Ovary (tissue), 3 donors: Measurements from ENCODE around the gene STIM1.

Experiments
- POLR2A ChIP-seq: fragments of 450-650 bp; IDR thresholded peaks from one replicate; pipeline ENCODE4 v1.6.1; 2017; ENCODE audit warnings: antibody characterized with exemption, mild to moderate bottlenecking, moderate library complexity
- TF ChIP-seq, protein P1 (sequence below), 3 donors: fragments of 450-650 bp in 2 of 3; fragments of 200-600 bp in 1 of 3; IDR thresholded peaks; one replicate each; pipeline versions ENCODE4 v1.5.1 to v1.8.0; 2016 to 2022; ENCODE audit warnings: antibody characterized with exemption in 3 of 3, mild to moderate bottlenecking in 1 of 3
- donor health status: DM: no; HTN: no; CAD: no.

DNA sequence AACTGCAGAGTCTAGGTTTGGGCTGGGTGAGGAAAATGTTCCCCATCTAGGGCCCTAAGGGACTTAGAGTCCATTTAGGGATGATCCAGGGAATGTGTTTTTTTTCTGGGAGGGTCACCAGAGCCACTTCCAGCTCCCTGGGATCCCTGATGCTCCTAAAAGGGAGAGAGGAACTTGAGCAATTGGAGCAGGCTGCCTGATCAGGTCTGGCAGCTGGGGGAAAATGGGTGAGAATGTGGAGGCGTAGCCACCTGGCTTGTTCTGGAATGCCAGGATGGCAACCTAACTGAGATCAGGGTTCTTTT is 45.9 kb upstream of the STIM1 start:
- TF ChIP-seq, protein P1, sequence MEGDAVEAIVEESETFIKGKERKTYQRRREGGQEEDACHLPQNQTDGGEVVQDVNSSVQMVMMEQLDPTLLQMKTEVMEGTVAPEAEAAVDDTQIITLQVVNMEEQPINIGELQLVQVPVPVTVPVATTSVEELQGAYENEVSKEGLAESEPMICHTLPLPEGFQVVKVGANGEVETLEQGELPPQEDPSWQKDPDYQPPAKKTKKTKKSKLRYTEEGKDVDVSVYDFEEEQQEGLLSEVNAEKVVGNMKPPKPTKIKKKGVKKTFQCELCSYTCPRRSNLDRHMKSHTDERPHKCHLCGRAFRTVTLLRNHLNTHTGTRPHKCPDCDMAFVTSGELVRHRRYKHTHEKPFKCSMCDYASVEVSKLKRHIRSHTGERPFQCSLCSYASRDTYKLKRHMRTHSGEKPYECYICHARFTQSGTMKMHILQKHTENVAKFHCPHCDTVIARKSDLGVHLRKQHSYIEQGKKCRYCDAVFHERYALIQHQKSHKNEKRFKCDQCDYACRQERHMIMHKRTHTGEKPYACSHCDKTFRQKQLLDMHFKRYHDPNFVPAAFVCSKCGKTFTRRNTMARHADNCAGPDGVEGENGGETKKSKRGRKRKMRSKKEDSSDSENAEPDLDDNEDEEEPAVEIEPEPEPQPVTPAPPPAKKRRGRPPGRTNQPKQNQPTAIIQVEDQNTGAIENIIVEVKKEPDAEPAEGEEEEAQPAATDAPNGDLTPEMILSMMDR (IDR thresholded peaks at IDR 0.05): no peak
- TF ChIP-seq POLR2A: no peak
